ENCODE results near the gene LHFPL3.

LHFPL3 gene

DNA sequence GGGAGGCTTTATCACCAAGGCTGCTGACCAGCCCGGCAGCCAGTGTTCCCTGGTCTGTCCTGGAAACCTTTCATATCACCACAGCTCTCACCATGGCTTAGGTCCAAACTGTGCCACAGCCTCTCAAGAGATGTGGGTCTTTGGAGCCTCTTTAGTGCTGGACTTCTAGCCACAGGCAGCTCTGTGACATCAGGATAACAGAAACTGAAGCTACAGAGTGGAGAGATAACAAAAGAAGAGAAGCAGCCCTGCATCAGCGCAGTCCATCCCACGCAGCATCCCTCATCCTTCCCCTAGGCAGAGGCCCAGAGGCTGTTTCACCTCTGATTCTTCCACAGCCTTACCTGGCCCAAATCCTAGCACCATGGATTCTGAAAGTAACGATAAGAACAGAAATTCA is 497.7 kb downstream of the LHFPL3 start:
- Histone ChIP-seq H3K27me3 (ENCODE audit: control insufficient read depth, insufficient read depth, low read length) (no peaks in the 10 kb centered on the region), H3K4me3 (ENCODE audit: low read length) (no peak overlapping the region), H3K9me3 (ENCODE audit: control insufficient read depth, low read depth, low read length) (no peaks in the 10 kb centered on the region), H3K4me1 (ENCODE audit: control insufficient read depth, low read depth, low read length) (no peaks in the 10 kb centered on the region), H3K27ac (ENCODE audit: low read length) (no peak overlapping the region), H3K9ac (ENCODE audit: low read length) (no peak overlapping the region), H3K36me3 (ENCODE audit: control insufficient read depth, low read depth, low read length) (no peaks in the 10 kb centered on the region)

DNA sequence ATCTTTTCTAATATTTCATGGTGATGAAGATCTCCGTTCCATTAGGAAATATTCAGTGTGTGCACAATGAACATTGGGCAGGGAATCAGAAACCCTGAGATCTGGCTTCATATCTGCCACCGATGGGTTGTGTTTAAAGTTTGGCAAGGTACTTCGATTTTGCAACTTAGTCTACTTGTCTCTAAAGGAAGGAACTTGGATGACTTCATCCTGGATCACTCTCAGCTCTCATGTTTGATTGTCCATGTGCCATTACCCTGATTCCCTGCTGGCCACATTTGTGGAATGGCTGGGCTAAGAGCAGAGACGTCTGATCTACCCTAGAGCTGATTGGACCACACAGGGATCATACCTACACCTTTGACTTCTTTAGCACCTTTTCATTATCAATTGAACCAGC is 508.6 kb downstream of the LHFPL3 start:
- H3K27me3 ChIP-seq (ENCODE audit: control insufficient read depth, insufficient read depth, low read length), result no peaks in the 10 kb centered on the region
- H3K27ac ChIP-seq (ENCODE audit: low read length), result no peak overlapping the region
- no peak overlapping the region for H3K4me3 ChIP-seq (ENCODE audit: low read length)
- no peaks in the 10 kb centered on the region for H3K36me3 ChIP-seq (ENCODE audit: control insufficient read depth, low read depth, low read length)
- H3K9me3 ChIP-seq (ENCODE audit: control insufficient read depth, low read depth, low read length), result no peaks in the 10 kb centered on the region
- no peak overlapping the region for H3K9ac ChIP-seq (ENCODE audit: low read length)
- no peaks in the 10 kb centered on the region for H3K4me1 ChIP-seq (ENCODE audit: control insufficient read depth, low read depth, low read length)

DNA sequence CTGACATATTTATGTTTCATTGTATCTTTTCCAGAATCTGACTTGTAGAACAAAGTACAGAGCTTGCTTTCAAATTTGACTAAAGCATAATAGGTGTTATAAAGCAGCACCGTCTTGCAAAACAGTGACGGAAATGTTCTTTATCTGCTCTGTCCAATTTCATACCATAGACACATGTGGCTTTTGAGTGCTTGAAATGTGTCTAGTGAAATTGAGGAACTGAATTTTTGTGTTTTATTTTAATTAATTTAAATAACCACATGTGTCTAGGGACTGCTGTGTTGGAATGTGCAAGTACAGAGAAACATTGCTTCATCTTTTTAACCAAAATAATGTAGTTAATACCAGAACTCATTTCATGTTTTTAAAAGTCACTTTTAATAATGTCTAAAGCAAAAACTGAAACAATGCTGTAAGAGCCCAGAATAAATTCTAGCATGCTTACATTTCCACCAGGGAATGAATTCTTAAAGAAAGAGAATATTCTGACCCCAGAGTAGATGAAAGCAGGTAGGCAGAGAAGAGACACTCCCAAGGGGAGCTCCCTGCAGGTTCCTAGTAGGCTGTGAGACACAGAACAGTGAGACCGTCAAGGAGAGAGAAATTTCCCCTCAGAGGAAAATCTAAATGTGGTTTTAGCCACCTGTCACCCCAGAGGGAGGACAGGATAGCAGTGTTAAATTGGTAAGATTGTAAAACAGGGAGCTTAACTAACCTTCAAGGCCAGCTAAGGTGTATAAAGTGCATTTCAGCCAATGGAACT is 510.3 kb downstream of the LHFPL3 start:
- no peak overlapping the region for H3K27ac ChIP-seq (ENCODE audit: low read length)
- no peak overlapping the region for H3K9ac ChIP-seq (ENCODE audit: low read length)
- no peaks in the 10 kb centered on the region for H3K4me1 ChIP-seq (ENCODE audit: control insufficient read depth, low read depth, low read length)
- H3K27me3 ChIP-seq (ENCODE audit: control insufficient read depth, insufficient read depth, low read length), result no peaks in the 10 kb centered on the region
- H3K9me3 ChIP-seq (ENCODE audit: control insufficient read depth, low read depth, low read length), result no peaks in the 10 kb centered on the region
- no peak overlapping the region for H3K4me3 ChIP-seq (ENCODE audit: low read length)
- H3K36me3 ChIP-seq (ENCODE audit: control insufficient read depth, low read depth, low read length), result no peaks in the 10 kb centered on the region

DNA sequence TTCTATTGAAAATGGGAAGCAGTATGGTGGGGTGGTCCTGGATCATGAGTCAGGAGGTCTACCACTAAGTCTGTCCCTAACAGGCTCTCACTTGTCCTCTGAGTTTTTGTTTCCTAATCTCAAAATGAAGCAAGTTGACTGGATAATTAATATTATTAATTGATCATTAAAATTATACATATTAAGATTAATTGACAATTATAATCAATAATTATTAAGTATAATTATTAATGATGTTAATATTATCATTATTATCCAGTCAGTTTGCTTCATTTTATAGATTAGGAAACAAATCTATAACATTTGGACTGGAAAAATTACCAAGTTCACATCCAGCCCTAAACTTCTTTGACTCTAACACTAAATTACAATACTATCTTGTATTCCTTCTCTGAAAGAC is 511.4 kb downstream of the LHFPL3 start:
- no peak overlapping the region for H3K27ac ChIP-seq (ENCODE audit: low read length)
- H3K27me3 ChIP-seq (ENCODE audit: control insufficient read depth, insufficient read depth, low read length), result no peaks in the 10 kb centered on the region
- no peak overlapping the region for H3K9ac ChIP-seq (ENCODE audit: low read length)

DNA sequence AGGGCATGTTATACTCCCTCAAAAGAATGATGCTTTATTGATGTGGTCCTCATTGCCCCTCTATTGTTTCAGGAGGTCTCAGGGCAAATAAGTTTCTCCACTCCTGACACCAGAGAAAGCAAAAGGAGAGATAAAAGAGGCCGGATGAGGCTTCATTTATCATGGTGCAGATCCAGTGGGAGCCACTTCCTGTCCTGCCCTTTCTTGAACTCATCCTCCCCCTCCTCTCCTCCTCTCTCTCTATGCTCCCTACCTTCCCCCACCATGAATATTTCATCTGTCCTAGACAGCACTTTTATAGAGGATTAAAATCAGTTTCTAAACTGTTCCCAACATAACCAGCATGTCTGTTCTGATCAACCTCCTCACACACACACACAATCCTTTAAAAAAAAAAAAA is 513.4 kb downstream of the LHFPL3 start:
- H3K9me3 ChIP-seq (ENCODE audit: control insufficient read depth, low read depth, low read length), result no peaks in the 10 kb centered on the region
- no peaks in the 10 kb centered on the region for H3K36me3 ChIP-seq (ENCODE audit: control insufficient read depth, low read depth, low read length)
- H3K27ac ChIP-seq (ENCODE audit: low read length), result no peak overlapping the region
- no peak overlapping the region for H3K4me3 ChIP-seq (ENCODE audit: low read length)
- H3K4me1 ChIP-seq (ENCODE audit: control insufficient read depth, low read depth, low read length), result no peaks in the 10 kb centered on the region
- H3K9ac ChIP-seq (ENCODE audit: low read length), result no peak overlapping the region
- no peaks in the 10 kb centered on the region for H3K27me3 ChIP-seq (ENCODE audit: control insufficient read depth, insufficient read depth, low read length)

More for the DNA sequence above, 511.4 kb downstream of the LHFPL3 start:
- H3K4me3 ChIP-seq (ENCODE audit: low read length), result no peak overlapping the region
- no peaks in the 10 kb centered on the region for H3K36me3 ChIP-seq (ENCODE audit: control insufficient read depth, low read depth, low read length)
- no peaks in the 10 kb centered on the region for H3K9me3 ChIP-seq (ENCODE audit: control insufficient read depth, low read depth, low read length)
- H3K4me1 ChIP-seq (ENCODE audit: control insufficient read depth, low read depth, low read length), result no peaks in the 10 kb centered on the region

DNA sequence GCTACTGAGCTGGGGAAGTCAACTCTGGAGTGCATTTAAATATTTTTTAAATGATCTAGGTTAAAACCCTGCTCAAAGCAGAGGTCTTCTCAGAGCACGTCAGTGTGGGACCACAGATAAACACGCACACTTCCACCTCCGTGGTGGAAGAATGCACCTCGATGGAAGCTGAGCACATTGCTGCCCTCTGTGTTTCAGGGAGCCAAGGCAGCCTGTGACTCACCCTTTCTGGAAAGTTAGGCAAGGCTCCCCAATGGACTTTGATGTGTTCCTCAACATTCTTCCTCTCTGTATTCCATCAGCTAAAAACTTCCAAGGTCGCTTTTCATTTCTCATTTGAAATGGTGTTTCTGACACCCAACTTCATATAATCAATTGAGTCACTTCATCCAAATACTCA is 514.8 kb downstream of the LHFPL3 start:
- no peak overlapping the region for H3K4me3 ChIP-seq (ENCODE audit: low read length)
- H3K4me1 ChIP-seq (ENCODE audit: control insufficient read depth, low read depth, low read length), result no peaks in the 10 kb centered on the region
- H3K36me3 ChIP-seq (ENCODE audit: control insufficient read depth, low read depth, low read length), result no peaks in the 10 kb centered on the region
- no peak overlapping the region for H3K9ac ChIP-seq (ENCODE audit: low read length)
- no peaks in the 10 kb centered on the region for H3K27me3 ChIP-seq (ENCODE audit: control insufficient read depth, insufficient read depth, low read length)
- H3K27ac ChIP-seq (ENCODE audit: low read length), result no peak overlapping the region
- H3K9me3 ChIP-seq (ENCODE audit: control insufficient read depth, low read depth, low read length), result no peaks in the 10 kb centered on the region

DNA sequence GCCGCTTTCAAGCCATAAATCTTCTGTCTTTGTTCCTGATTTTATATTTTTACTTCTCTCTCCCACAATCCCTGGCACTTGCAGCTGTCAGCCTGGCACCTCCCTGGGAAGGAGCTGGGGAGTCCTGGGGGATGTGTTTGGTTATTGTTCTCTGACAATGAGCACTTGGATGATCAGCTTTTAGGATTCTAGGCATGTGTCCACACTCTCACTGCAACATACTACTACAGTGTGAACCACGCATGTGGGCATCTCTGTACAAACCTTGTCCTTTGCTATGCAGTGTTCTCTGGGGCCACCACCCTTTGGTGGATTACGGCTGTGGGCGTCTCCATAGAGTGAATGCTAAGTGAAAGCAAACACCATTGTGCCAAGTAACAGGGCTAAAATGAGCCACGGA is 517.2 kb downstream of the LHFPL3 start:
- H3K4me3 ChIP-seq (ENCODE audit: low read length), result no peak overlapping the region
- H3K36me3 ChIP-seq (ENCODE audit: control insufficient read depth, low read depth, low read length), result no peaks in the 10 kb centered on the region
- H3K9ac ChIP-seq (ENCODE audit: low read length), result no peak overlapping the region
- H3K27me3 ChIP-seq (ENCODE audit: control insufficient read depth, insufficient read depth, low read length), result no peaks in the 10 kb centered on the region
- no peaks in the 10 kb centered on the region for H3K4me1 ChIP-seq (ENCODE audit: control insufficient read depth, low read depth, low read length)
- H3K27ac ChIP-seq (ENCODE audit: low read length), result no peak overlapping the region
- H3K9me3 ChIP-seq (ENCODE audit: control insufficient read depth, low read depth, low read length), result no peaks in the 10 kb centered on the region

DNA sequence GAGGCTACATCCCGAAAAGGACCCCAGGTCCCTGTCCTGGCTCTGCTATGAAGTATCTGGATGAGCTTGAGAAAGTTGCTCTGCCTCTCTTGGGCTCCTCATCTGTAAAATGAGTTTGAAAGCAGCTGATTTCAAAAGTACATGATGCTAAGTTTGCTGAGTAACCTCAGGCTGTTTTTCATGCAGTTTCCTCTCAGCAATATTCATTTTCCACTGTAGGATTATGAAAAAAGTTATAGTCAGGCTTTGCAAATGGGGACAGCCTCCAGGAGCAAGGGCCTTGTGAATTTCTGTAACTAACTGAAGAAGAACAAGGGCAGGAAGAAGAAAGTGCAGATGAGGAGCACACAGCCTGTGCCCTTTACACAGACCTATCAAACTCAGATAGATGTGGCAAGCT is 518.3 kb downstream of the LHFPL3 start:
- Histone ChIP-seq H3K9ac (ENCODE audit: low read length) (no peak overlapping the region), H3K9me3 (ENCODE audit: control insufficient read depth, low read depth, low read length) (no peaks in the 10 kb centered on the region), H3K27me3 (ENCODE audit: control insufficient read depth, insufficient read depth, low read length) (no peaks in the 10 kb centered on the region), H3K27ac (ENCODE audit: low read length) (no peak overlapping the region), H3K36me3 (ENCODE audit: control insufficient read depth, low read depth, low read length) (no peaks in the 10 kb centered on the region), H3K4me3 (ENCODE audit: low read length) (no peak overlapping the region), H3K4me1 (ENCODE audit: control insufficient read depth, low read depth, low read length) (no peaks in the 10 kb centered on the region)

DNA sequence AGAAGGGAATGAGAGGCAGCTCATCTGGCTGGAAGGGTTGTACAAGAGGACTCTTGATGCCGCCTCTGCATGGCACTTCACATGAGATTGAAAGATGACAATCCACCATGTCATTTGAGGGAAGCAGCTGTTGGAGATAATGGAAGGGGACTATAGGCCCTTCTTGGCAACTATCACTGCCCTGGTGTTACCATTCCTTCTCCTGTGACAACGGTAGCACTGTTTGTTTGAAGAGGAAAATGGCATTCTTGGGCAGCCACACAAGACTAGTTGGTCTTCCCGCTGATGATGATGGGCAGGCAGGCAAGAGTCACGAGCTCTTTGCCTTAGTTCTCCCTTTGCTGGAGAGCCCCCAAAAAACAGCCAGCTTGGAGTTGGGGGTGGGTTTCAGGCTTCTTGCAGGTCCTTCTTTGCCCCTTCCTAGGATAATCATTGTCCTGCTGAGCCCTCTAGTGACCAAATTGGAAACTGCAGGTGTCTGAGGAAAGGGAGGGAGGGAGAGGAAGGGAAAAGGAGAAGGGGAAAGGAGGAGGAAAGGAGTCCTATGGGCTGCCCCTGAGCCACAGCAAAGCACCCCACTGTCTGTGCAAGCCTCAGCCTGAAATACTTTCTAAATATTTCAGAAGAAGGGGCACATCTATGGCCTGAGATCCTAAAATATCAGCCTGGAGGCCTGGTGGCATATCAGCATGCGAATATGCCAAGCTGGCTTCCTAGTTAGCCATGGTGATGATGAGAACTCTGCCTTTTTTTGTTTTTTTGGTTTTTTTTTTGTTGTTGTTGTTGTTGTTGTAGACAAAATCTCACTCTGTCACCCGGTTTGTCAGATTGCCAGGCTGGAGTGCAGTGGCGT is 520.0 kb downstream of the LHFPL3 start:
- no peak overlapping the region for H3K9ac ChIP-seq (ENCODE audit: low read length)
- no peaks in the 10 kb centered on the region for H3K9me3 ChIP-seq (ENCODE audit: control insufficient read depth, low read depth, low read length)
- no peak overlapping the region for H3K4me3 ChIP-seq (ENCODE audit: low read length)
- no peaks in the 10 kb centered on the region for H3K27me3 ChIP-seq (ENCODE audit: control insufficient read depth, insufficient read depth, low read length)
- H3K36me3 ChIP-seq (ENCODE audit: control insufficient read depth, low read depth, low read length), result no peaks in the 10 kb centered on the region
- H3K27ac ChIP-seq (ENCODE audit: low read length), result no peak overlapping the region
- H3K4me1 ChIP-seq (ENCODE audit: control insufficient read depth, low read depth, low read length), result no peaks in the 10 kb centered on the region

DNA sequence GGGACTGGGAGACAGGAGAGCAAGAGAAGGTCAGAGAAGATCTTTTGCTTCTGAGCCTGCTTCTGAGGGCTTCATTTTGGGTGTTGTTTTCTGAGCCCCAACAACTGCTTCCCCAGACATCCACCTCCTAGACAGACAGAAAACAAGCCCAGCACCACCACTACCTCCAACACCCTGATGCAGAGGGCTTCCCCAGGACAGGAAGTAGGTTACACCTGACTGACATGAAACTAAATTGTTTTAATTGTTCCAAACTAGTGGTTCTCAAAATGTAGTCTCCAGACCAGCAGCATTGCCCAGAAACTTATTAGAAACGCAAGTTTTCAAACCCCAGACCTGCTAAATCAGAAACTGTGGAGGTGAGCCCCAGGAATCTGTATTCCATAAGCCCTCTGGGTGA is 522.0 kb downstream of the LHFPL3 start:
- Histone ChIP-seq H3K9me3 (ENCODE audit: control insufficient read depth, low read depth, low read length) (no peaks in the 10 kb centered on the region), H3K27ac (ENCODE audit: low read length) (no peak overlapping the region), H3K27me3 (ENCODE audit: control insufficient read depth, insufficient read depth, low read length) (no peaks in the 10 kb centered on the region), H3K36me3 (ENCODE audit: control insufficient read depth, low read depth, low read length) (no peaks in the 10 kb centered on the region), H3K9ac (ENCODE audit: low read length) (no peak overlapping the region), H3K4me3 (ENCODE audit: low read length) (no peak overlapping the region), H3K4me1 (ENCODE audit: control insufficient read depth, low read depth, low read length) (no peaks in the 10 kb centered on the region)

DNA sequence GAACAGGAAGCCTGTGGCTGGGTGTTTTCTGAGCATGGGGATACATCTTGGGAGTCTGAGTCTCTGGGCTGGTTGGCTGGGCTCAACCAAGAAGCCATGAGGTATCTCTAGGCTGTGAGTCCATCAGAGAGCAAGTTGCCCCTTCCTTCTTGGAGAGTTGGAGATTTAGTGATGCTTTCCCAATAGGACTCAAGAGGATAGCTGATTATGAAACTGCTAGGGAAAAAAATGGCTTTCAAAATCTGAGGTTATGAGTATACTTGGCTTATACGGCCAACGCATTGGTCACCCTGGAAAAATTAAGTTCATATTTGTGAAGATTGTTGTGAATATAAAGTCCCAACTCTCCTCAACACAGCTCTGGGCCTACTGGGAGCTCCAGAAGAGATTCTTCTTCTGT is 522.9 kb downstream of the LHFPL3 start:
- Histone ChIP-seq H3K9me3 (ENCODE audit: control insufficient read depth, low read depth, low read length) (no peaks in the 10 kb centered on the region), H3K27ac (ENCODE audit: low read length) (no peak overlapping the region), H3K36me3 (ENCODE audit: control insufficient read depth, low read depth, low read length) (no peaks in the 10 kb centered on the region), H3K9ac (ENCODE audit: low read length) (no peak overlapping the region), H3K4me1 (ENCODE audit: control insufficient read depth, low read depth, low read length) (no peaks in the 10 kb centered on the region), H3K27me3 (ENCODE audit: control insufficient read depth, insufficient read depth, low read length) (no peaks in the 10 kb centered on the region), H3K4me3 (ENCODE audit: low read length) (no peak overlapping the region)

DNA sequence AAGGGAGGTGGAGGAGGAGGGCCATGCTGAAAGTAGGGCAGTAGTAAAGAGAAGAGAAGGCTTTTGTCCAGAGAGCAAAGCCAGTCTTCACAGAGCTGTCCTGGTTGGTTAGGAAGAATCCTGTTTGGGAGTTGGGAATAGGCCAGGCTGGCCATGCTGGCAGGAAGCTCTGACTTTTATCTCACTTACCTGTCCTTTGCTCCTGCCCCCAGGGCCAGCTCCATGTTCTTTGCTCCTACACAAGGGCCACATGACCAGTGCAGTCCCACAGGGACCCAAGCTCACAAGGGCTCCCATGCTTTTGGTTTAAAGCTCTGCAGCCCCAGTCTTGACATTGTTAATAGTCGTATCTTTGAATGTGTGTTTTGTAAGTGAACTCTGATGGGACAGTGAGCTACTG is 524.0 kb downstream of the LHFPL3 start:
- Histone ChIP-seq H3K9ac (ENCODE audit: low read length) (no peak overlapping the region), H3K27me3 (ENCODE audit: control insufficient read depth, insufficient read depth, low read length) (no peaks in the 10 kb centered on the region), H3K4me1 (ENCODE audit: control insufficient read depth, low read depth, low read length) (no peaks in the 10 kb centered on the region), H3K27ac (ENCODE audit: low read length) (no peak overlapping the region), H3K36me3 (ENCODE audit: control insufficient read depth, low read depth, low read length) (no peaks in the 10 kb centered on the region), H3K4me3 (ENCODE audit: low read length) (no peak overlapping the region), H3K9me3 (ENCODE audit: control insufficient read depth, low read depth, low read length) (no peaks in the 10 kb centered on the region)
